Fibroblast of skin of left biceps (primary cell): Measurements from ENCODE around the gene TMEM167B.
"Not testable (repeated sequence)": the region's sequence is repeated elsewhere in the genome, so short reads cannot be mapped to it uniquely, and the experiment has no call there.

Experiments
- DNase-seq, 2 experiments: peaks; one replicate each; pipeline ENCODE4 v3.0.0-alpha.2; 2013; ENCODE audit warnings: low read depth in 2 of 2

Gene TMEM167B

GRCh38 chr1:109090196-109091077 is at the start of gene TMEM167B:
TSS of gene TMEM167B (plus strand) at chr1:109090764. CDS start at chr1:109090873, 109 bp downstream.
- DNase-seq: peak; percentile 78 to 83

GRCh38 chr1:109040989-109041620 is 49.5 kb upstream of the TMEM167B start:
- DNase-seq: no peak

GRCh38 chr1:109041621-109042468 is 48.7 kb upstream of the TMEM167B start, which contains the start of gene WDR47:
TSS of gene WDR47 (minus strand) at chr1:109042102. CDS start at chr1:109023512, 18,590 bp downstream.
- peak; percentile 87 to 89 for DNase-seq

- no peak for DNase-seq
These were observed 45.0 kb upstream of the TMEM167B start for GRCh38 chr1:109045595-109045994.

GRCh38 chr1:109046671-109047070 is 43.9 kb upstream of the TMEM167B start:
- no peak for DNase-seq

GRCh38 chr1:109047339-109047738 is 43.2 kb upstream of the TMEM167B start:
- DNase-seq: no peak

GRCh38 chr1:109048335-109048734 is 42.2 kb upstream of the TMEM167B start:
- DNase-seq: no peak

GRCh38 chr1:109050228-109050995 is 40.2 kb upstream of the TMEM167B start:
- DNase-seq: no peak

- not testable (repeated sequence) for DNase-seq
These were observed 38.4 kb upstream of the TMEM167B start for GRCh38 chr1:109052145-109052544.

- DNase-seq: no peak
These were observed 34.5 kb upstream of the TMEM167B start for GRCh38 chr1:109056064-109056463.

GRCh38 chr1:109059026-109059425 is 31.5 kb upstream of the TMEM167B start:
- DNase-seq: no peak

- no peak for DNase-seq
These were observed 29.9 kb upstream of the TMEM167B start for GRCh38 chr1:109060707-109061106.

GRCh38 chr1:109061183-109061582 is 29.4 kb upstream of the TMEM167B start:
- DNase-seq: no peak

GRCh38 chr1:109065137-109065536 is 25.4 kb upstream of the TMEM167B start:
- DNase-seq: no peak

GRCh38 chr1:109067883-109068282 is 22.7 kb upstream of the TMEM167B start:
- no peak for DNase-seq

- DNase-seq: no peak
These were observed 21.3 kb upstream of the TMEM167B start for GRCh38 chr1:109069294-109069693.

- DNase-seq: peak; percentile 87 to 90
These were observed 14.8 kb upstream of the TMEM167B start, which contains the start of gene TAF13 for GRCh38 chr1:109075531-109076490. TSS of gene TAF13 (minus strand) at chr1:109076003. CDS start at chr1:109075947, 56 bp downstream.

- DNase-seq: no peak
These were observed 12.2 kb upstream of the TMEM167B start for GRCh38 chr1:109078317-109078716.

- no peak for DNase-seq
These were observed 11.3 kb upstream of the TMEM167B start for GRCh38 chr1:109079240-109079622.
